Liver (tissue), 3 donors: ENCODE results near the gene AKAP13.

Experiments used
- ATF3 ChIP-seq: IDR thresholded peaks from 2 replicates; pipeline ENCODE4 v1.6.1; 2016; ENCODE audit warnings: antibody characterized with exemption
- EGR1 ChIP-seq, 2 donors: IDR thresholded peaks; 2 replicates each; pipeline ENCODE4 v1.6.1; 2016 to 2018; ENCODE audit warnings: antibody characterized with exemption in 2 of 2, low read depth in 2 of 2
- GABPA ChIP-seq, 2 donors: IDR thresholded peaks in 1 of 2; conservative IDR thresholded peaks in 1 of 2; 2 replicates each; pipeline ENCODE4 v1.6.1; 2016; ENCODE audit warnings: antibody characterized with exemption in 2 of 2, mild to moderate bottlenecking in 1 of 2, moderate library complexity in 1 of 2
- HNF4G ChIP-seq: IDR thresholded peaks from 2 replicates; pipeline ENCODE4 v1.6.1; 2016; ENCODE audit warnings: antibody characterized with exemption
- MAX ChIP-seq: IDR thresholded peaks from 2 replicates; pipeline ENCODE4 v1.6.1; 2016; ENCODE audit warnings: antibody characterized with exemption
- RAD21 ChIP-seq, 2 donors: IDR thresholded peaks; 2 replicates each; pipeline ENCODE4 v1.6.1; 2016; ENCODE audit warnings: antibody characterized with exemption in 2 of 2, mild to moderate bottlenecking in 2 of 2
- RXRA ChIP-seq, 2 donors: IDR thresholded peaks; 2 replicates each; pipeline ENCODE4 v1.6.1; 2017 to 2018; ENCODE audit warnings: antibody characterized with exemption in 2 of 2, mild to moderate bottlenecking in 1 of 2
- SP1 ChIP-seq: IDR thresholded peaks from 2 replicates; pipeline ENCODE4 v1.6.1; 2018; ENCODE audit warnings: antibody characterized with exemption, mild to moderate bottlenecking
- TAF1 ChIP-seq: conservative IDR thresholded peaks from 2 replicates; pipeline ENCODE4 v1.6.1; 2016; ENCODE audit warnings: antibody characterized with exemption, mild to moderate bottlenecking
- YY1 ChIP-seq: IDR thresholded peaks from 2 replicates; pipeline ENCODE4 v1.6.1; 2016; ENCODE audit warnings: antibody characterized with exemption, mild to moderate bottlenecking
- ZBTB33 ChIP-seq: IDR thresholded peaks from 2 replicates; pipeline ENCODE4 v1.6.1; 2016; ENCODE audit warnings: antibody characterized with exemption
- TF ChIP-seq, protein P1 (sequence below): fragments of 150-350 bp; IDR thresholded peaks from 2 replicates; pipeline ENCODE4 v1.5.1; 2017; ENCODE audit warnings: improper control_type of control experiment, low read depth, low read length; ENCODE audit not compliant: missing input control
- TF ChIP-seq, protein P2 (sequence below): IDR thresholded peaks from 2 replicates; pipeline ENCODE4 v1.6.1; 2016; ENCODE audit warnings: antibody characterized with exemption, mild to moderate bottlenecking
- donor health status: healthy.
- donor health status: healthy.

DNA sequence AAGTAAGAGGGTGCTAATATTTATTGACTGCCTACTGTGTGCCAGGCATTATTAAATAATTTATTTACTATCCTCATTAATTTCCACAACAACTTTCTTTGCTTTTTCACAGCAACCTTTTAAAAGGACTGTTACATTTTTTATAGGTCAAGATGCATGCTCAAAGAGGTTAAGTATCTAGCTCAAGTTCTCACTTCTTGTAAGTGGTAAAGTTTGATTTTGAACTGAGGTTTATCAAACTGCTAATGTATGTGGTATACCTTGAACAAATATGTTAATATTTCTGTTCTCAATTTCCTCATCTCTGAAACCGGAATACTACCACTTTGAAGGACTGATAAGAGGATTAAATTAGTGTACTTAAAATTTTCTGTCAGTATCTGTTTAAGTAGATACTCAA lies 183.3 kb downstream of the AKAP13 start:
- TF ChIP-seq, protein P1, sequence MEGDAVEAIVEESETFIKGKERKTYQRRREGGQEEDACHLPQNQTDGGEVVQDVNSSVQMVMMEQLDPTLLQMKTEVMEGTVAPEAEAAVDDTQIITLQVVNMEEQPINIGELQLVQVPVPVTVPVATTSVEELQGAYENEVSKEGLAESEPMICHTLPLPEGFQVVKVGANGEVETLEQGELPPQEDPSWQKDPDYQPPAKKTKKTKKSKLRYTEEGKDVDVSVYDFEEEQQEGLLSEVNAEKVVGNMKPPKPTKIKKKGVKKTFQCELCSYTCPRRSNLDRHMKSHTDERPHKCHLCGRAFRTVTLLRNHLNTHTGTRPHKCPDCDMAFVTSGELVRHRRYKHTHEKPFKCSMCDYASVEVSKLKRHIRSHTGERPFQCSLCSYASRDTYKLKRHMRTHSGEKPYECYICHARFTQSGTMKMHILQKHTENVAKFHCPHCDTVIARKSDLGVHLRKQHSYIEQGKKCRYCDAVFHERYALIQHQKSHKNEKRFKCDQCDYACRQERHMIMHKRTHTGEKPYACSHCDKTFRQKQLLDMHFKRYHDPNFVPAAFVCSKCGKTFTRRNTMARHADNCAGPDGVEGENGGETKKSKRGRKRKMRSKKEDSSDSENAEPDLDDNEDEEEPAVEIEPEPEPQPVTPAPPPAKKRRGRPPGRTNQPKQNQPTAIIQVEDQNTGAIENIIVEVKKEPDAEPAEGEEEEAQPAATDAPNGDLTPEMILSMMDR = no peak
- TF ChIP-seq YY1 (no peak), RXRA (IDR thresholded peaks at IDR 0.05) (no peak), MAX (no peak), HNF4G (no peak), GABPA (IDR thresholded peaks at IDR 0.05 in 1 of 2, conservative IDR thresholded peaks at IDR 0.05 in 1 of 2) (no peak), SP1 (no peak), ATF3 (no peak), TAF1 (no peak), ZBTB33 (no peak), RAD21 (IDR thresholded peaks at IDR 0.05) (no peak), EGR1 (IDR thresholded peaks at IDR 0.05; ENCODE audit: low read depth in 2 of 2) (no peak)
- TF ChIP-seq, protein P2, sequence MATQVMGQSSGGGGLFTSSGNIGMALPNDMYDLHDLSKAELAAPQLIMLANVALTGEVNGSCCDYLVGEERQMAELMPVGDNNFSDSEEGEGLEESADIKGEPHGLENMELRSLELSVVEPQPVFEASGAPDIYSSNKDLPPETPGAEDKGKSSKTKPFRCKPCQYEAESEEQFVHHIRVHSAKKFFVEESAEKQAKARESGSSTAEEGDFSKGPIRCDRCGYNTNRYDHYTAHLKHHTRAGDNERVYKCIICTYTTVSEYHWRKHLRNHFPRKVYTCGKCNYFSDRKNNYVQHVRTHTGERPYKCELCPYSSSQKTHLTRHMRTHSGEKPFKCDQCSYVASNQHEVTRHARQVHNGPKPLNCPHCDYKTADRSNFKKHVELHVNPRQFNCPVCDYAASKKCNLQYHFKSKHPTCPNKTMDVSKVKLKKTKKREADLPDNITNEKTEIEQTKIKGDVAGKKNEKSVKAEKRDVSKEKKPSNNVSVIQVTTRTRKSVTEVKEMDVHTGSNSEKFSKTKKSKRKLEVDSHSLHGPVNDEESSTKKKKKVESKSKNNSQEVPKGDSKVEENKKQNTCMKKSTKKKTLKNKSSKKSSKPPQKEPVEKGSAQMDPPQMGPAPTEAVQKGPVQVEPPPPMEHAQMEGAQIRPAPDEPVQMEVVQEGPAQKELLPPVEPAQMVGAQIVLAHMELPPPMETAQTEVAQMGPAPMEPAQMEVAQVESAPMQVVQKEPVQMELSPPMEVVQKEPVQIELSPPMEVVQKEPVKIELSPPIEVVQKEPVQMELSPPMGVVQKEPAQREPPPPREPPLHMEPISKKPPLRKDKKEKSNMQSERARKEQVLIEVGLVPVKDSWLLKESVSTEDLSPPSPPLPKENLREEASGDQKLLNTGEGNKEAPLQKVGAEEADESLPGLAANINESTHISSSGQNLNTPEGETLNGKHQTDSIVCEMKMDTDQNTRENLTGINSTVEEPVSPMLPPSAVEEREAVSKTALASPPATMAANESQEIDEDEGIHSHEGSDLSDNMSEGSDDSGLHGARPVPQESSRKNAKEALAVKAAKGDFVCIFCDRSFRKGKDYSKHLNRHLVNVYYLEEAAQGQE = no peak
